HepG2 (cell line): ENCODE data around the gene CACNA1D. TPM values are rescaled to one million over a fixed set of nuclear protein-coding genes. Genes with fewer than 3 reads are reported as not detected.

ENCODE experiments used
- ADNP ChIP-seq: sonication (generic); formaldehyde crosslinking; IDR thresholded peaks from 2 replicates; pipeline ENCODE4 v1.4.0; 2020; ENCODE audit warnings: missing genetic modification reagents
- ETV6 ChIP-seq: sonication (generic); formaldehyde crosslinking; conservative IDR thresholded peaks from 2 replicates; pipeline ENCODE4 v1.4.0; 2020; ENCODE audit warnings: missing genetic modification reagents
- FLYWCH1 ChIP-seq: sonication (generic); formaldehyde crosslinking; IDR thresholded peaks from 2 replicates; pipeline ENCODE4 v1.8.1; 2023; ENCODE audit warnings: mild to moderate bottlenecking, missing genetic modification reagents
- JUNB ChIP-seq: sonication (generic); formaldehyde crosslinking; IDR thresholded peaks from 2 replicates; pipeline ENCODE4 v1.8.0; 2022; ENCODE audit warnings: missing genetic modification reagents, mild to moderate bottlenecking, borderline replicate concordance
- MAF1 ChIP-seq: sonication (generic); formaldehyde crosslinking; IDR thresholded peaks from 2 replicates; pipeline ENCODE4 v1.5.0; 2020; ENCODE audit warnings: missing genetic modification reagents, borderline replicate concordance
- NR0B2 ChIP-seq: sonication (generic); formaldehyde crosslinking; IDR thresholded peaks from 2 replicates; pipeline ENCODE4 v1.4.0; 2020; ENCODE audit warnings: mild to moderate bottlenecking, missing genetic modification reagents
- ONECUT2 ChIP-seq: sonication (generic); formaldehyde crosslinking; IDR thresholded peaks from 2 replicates; pipeline ENCODE4 v1.4.0; 2020; ENCODE audit warnings: missing genetic modification reagents
- RBM22 ChIP-seq: fragments of 200-400 bp; formaldehyde crosslinking; optimal IDR thresholded peaks from 2 replicates; pipeline ENCODE3; 2017; ENCODE audit warnings: mild to moderate bottlenecking, low read length, moderate library complexity
- SRSF9 ChIP-seq: fragments of 200-400 bp; formaldehyde crosslinking; IDR thresholded peaks from 2 replicates; pipeline ENCODE4 v1.6.1; 2018; ENCODE audit warnings: borderline replicate concordance, mild to moderate bottlenecking, low read depth, low read length; ENCODE audit not compliant: insufficient read depth, poor library complexity, severe bottlenecking
- TSC22D2 ChIP-seq: sonication (generic); formaldehyde crosslinking; IDR thresholded peaks from 2 replicates; pipeline ENCODE4 v1.5.1; 2020; ENCODE audit warnings: missing genetic modification reagents, mild to moderate bottlenecking, borderline replicate concordance
- ZFP90 ChIP-seq: sonication (generic); formaldehyde crosslinking; IDR thresholded peaks from 2 replicates; pipeline ENCODE4 v1.8.0; 2022; ENCODE audit warnings: missing genetic modification reagents, mild to moderate bottlenecking, inconsistent platforms, borderline replicate concordance
- ZMAT3 ChIP-seq: sonication (generic); formaldehyde crosslinking; conservative IDR thresholded peaks from 2 replicates; pipeline ENCODE4 v1.7.0; 2021; ENCODE audit warnings: missing genetic modification reagents
- ZNF225 ChIP-seq: sonication (generic); formaldehyde crosslinking; IDR thresholded peaks from 2 replicates; pipeline ENCODE4 v1.4.0; 2020; ENCODE audit warnings: mild to moderate bottlenecking, missing genetic modification reagents
- ZNF3 ChIP-seq: IDR thresholded peaks from 2 replicates; pipeline ENCODE4 v1.7.0; 2017; ENCODE audit warnings: inconsistent platforms
- ZNF513 ChIP-seq: sonication (generic); formaldehyde crosslinking; conservative IDR thresholded peaks from 2 replicates; pipeline ENCODE4 v1.5.0; 2020; ENCODE audit warnings: missing genetic modification reagents
- ZNF563 ChIP-seq: sonication (generic); formaldehyde crosslinking; IDR thresholded peaks from 2 replicates; pipeline ENCODE4 v1.8.0; 2022; ENCODE audit warnings: mild to moderate bottlenecking, moderate library complexity, missing genetic modification reagents
- ZNF609 ChIP-seq: sonication (generic); formaldehyde crosslinking; IDR thresholded peaks from 2 replicates; pipeline ENCODE4 v1.4.0; 2020; ENCODE audit warnings: mild to moderate bottlenecking, missing genetic modification reagents, borderline replicate concordance
- ZNF891 ChIP-seq: sonication (generic); formaldehyde crosslinking; IDR thresholded peaks from 2 replicates; pipeline ENCODE4 v1.5.0; 2020; ENCODE audit warnings: mild to moderate bottlenecking, missing genetic modification reagents
- polyA plus RNA-seq, 8 experiments: library from polyadenylated mRNA; depleted of rRNA in 3 of 8; stranded (reverse) in 7 of 8; unstranded in 1 of 8; fragments of >200 nt; fragmentation: Illumina TruSeq in 4 of 8; extraction: Trizol in 4 of 8; gene quantifications; 2 replicates each; pipeline versions ENCODE4 v1.2.1 to v1.2.3, GENCODE V29; 2011 to 2016; ENCODE audit warnings: low read depth in 4 of 8, missing spikeins in 1 of 8, mixed read lengths in 1 of 8; ENCODE audit not compliant: insufficient read depth in 1 of 8
- total RNA-seq, 5 experiments: library from RNA; depleted of rRNA; stranded (reverse); fragments of >200 nt; fragmentation: Illumina TruSeq; extraction: Trizol; gene quantifications; 2 replicates each; pipeline ENCODE4 v1.2.3, GENCODE V29; 2016; ENCODE audit warnings: low read depth in 1 of 5

CACNA1D gene
- total and polyA plus RNA-seq, 2 of the 13 experiments (the other 11 are each of a cell fraction or from before 2014, with no cell fraction given): 0.26 to 0.38 TPM

- TF ChIP-seq ZNF609 (CRISPR knock-in tag) (no peak), ADNP (no peak), JUNB (CRISPR knock-in tag) (no peak), ZNF3 (CRISPR knock-in tag) (no peak), FLYWCH1 (CRISPR knock-in tag) (no peak), ZNF891 (CRISPR knock-in tag) (no peak), RBM22 (peak; percentile 14), ZNF513 (CRISPR knock-in tag) (no peak), NR0B2 (CRISPR knock-in tag) (no peak), ONECUT2 (CRISPR knock-in tag) (no peak), MAF1 (no peak), TSC22D2 (CRISPR knock-in tag) (no peak), ZFP90 (CRISPR knock-in tag) (0 out of 2 replicates have a peak, but pooled peaks have one; percentile 67), SRSF9 (no peak), ZNF225 (CRISPR knock-in tag) (no peak), ZNF563 (CRISPR knock-in tag) (peak; percentile 20; the same call in 1 of the 2 replicates), ZMAT3 (CRISPR knock-in tag) (0 out of 2 replicates have a peak, but pooled peaks have one; percentile 11), ETV6 (CRISPR knock-in tag) (no peak)
Measured at GRCh38 chr3:53817809-53818208, 323.4 kb downstream of the CACNA1D start (continued).
